Activated CD4-positive, alpha-beta memory T cell treated with anti-CD3 and anti-CD28 coated beads for 36 hours (primary cell): ENCODE results near the gene PC. TPM values are rescaled to one million over a fixed set of nuclear protein-coding genes. Genes with fewer than 3 reads are reported as not detected.
"Not testable (repeated sequence)": the region's sequence is repeated elsewhere in the genome, so short reads cannot be mapped to it uniquely, and the experiment has no call there.

ENCODE experiments used
- CTCF ChIA-PET: fragments of 350-600 bp; sonication (Branson Sonifier 250); formaldehyde crosslinking; loops from one replicate; lab custom pipeline; 2021; ENCODE audit warnings: antibody characterized with exemption, inconsistent platforms; lab: Charles Lee
- POLR2A ChIA-PET: fragments of 350-600 bp; sonication (Branson Sonifier 250); formaldehyde crosslinking; loops from one replicate; lab custom pipeline; 2021; ENCODE audit warnings: antibody characterized with exemption; lab: Charles Lee
- DNase-seq: peaks from one replicate; pipeline ENCODE4 v3.0.0-alpha.2; 2020
- H3K27ac Mint-ChIP-seq: one replicate; pipeline ENCODE4 v1.8.0; 2021; ENCODE audit warnings: mixed read lengths
- H3K27me3 Mint-ChIP-seq: one replicate; pipeline ENCODE4 v1.8.0; 2021; ENCODE audit warnings: mixed read lengths
- H3K36me3 Mint-ChIP-seq: one replicate; pipeline ENCODE4 v1.8.0; 2021; ENCODE audit warnings: mixed read lengths
- H3K4me1 Mint-ChIP-seq: one replicate; pipeline ENCODE4 v1.8.0; 2021; ENCODE audit warnings: low read depth, mixed read lengths
- H3K4me3 Mint-ChIP-seq: one replicate; pipeline ENCODE4 v1.8.0; 2021; ENCODE audit warnings: mild to moderate bottlenecking, mixed read lengths
- H3K9me3 Mint-ChIP-seq: one replicate; pipeline ENCODE4 v1.8.0; 2021; ENCODE audit warnings: mixed read lengths
- intact Hi-C: fragments of 100-400 bp; cut with micrococcal nuclease; formaldehyde crosslinking; loops from one replicate; pipeline ENCODE4 v1.15.1; 2023
- total RNA-seq, 2 experiments: library from RNA; stranded (reverse); gene quantifications; one replicate each; pipeline ENCODE4 v1.2.3, GENCODE V29; 2021

Gene PC
- total RNA-seq, 2 experiments from 2014 or later, result 13.1 to 15.3 TPM

GRCh38 chr11:66962801-66963200, 4.6 kb upstream of the PC start:
- no peak for DNase-seq
- Mint-ChIP-seq H3K27me3 (peaks cover 10% of the 10 kb centered on the region), H3K4me3 (no peak overlapping the region), H3K27ac (no peak overlapping the region), H3K36me3 (no peaks in the 10 kb centered on the region), H3K9me3 (no peaks in the 10 kb centered on the region), H3K4me1 (peaks cover 11% of the 10 kb centered on the region)
- POLR2A ChIA-PET, result no interaction called here
- intact Hi-C loops, result no loop called here
- CTCF ChIA-PET, result interaction anchor here (0.6 kb wide), 1 partner anchor 356 kb away, joined by 3 read pairs; no protein-coding TSS in a partner anchor

- Mint-ChIP-seq H3K9me3 (no peaks in the 10 kb centered on the region), H3K4me1 (peaks cover 14% of the 10 kb centered on the region), H3K27me3 (peaks cover 10% of the 10 kb centered on the region), H3K27ac (no peak overlapping the region), H3K4me3 (no peak overlapping the region), H3K36me3 (no peaks in the 10 kb centered on the region)
- CTCF ChIA-PET, result no interaction called here
- intact Hi-C loops, result no loop called here
- POLR2A ChIA-PET, result no interaction called here
- DNase-seq, result no peak
Observed at GRCh38 chr11:66962247-66962646, 4.1 kb upstream of the PC start.

GRCh38 chr11:66961691-66962213, 3.6 kb upstream of the PC start:
- POLR2A ChIA-PET, H3K27ac Mint-ChIP-seq, H3K4me3 Mint-ChIP-seq, H3K27me3 Mint-ChIP-seq, intact Hi-C loops, H3K36me3 Mint-ChIP-seq, CTCF ChIA-PET, H3K9me3 Mint-ChIP-seq, DNase-seq: not testable (repeated sequence)
- H3K4me1 Mint-ChIP-seq, result peaks cover 16% of the 10 kb centered on the region

GRCh38 chr11:66958956-66959274, 732 bp upstream of the PC start:
- DNase-seq, result no peak
- Mint-ChIP-seq H3K27me3 (no peaks in the 10 kb centered on the region), H3K9me3 (no peaks in the 10 kb centered on the region), H3K36me3 (no peaks in the 10 kb centered on the region), H3K27ac (peak overlapping the region; percentile 71), H3K4me1 (peaks cover 18% of the 10 kb centered on the region), H3K4me3 (peak overlapping the region; percentile 69)
- CTCF ChIA-PET, result interaction anchor here (1.2 to 1.4 kb wide), 3 partner anchors 12 to 75 kb away, joined by 4 to 8 read pairs (median 5); no protein-coding TSS in a partner anchor
- intact Hi-C loops, result loop anchor here (1.0 to 10.0 kb wide), 3 partner anchors 116 to 396 kb away; partner anchors contain the start of genes KDM2A, POLD4 and RCE1
- POLR2A ChIA-PET, result interaction anchor here (0.9 to 1.7 kb wide), 4 partner anchors 10 to 160 kb away, joined by 3 to 6 read pairs (median 4); partner anchors contain the start of gene KDM2A

- Mint-ChIP-seq H3K4me3 (peak overlapping the region; percentile 76), H3K9me3 (no peaks in the 10 kb centered on the region), H3K36me3 (no peaks in the 10 kb centered on the region), H3K27me3 (no peaks in the 10 kb centered on the region), H3K27ac (no peak overlapping the region), H3K4me1 (peaks cover 18% of the 10 kb centered on the region)
- CTCF ChIA-PET, result interaction anchor here (1.0 kb wide), 1 partner anchor 63 kb away, joined by 4 read pairs; no protein-coding TSS in a partner anchor
- DNase-seq, result no peak
- POLR2A ChIA-PET, result interaction anchor here (0.8 to 1.7 kb wide), 3 partner anchors 13 to 114 kb away, joined by 3 to 6 read pairs (median 4); no protein-coding TSS in a partner anchor
- intact Hi-C loops, result loop anchor here (1.0 to 10.0 kb wide), 3 partner anchors 115 to 397 kb away; partner anchors contain the start of genes KDM2A, POLD4 and RCE1
Observed at GRCh38 chr11:66957971-66958231, 282 bp downstream of the PC start.

GRCh38 chr11:66956689-66957290, 1.4 kb downstream of the PC start:
- CTCF ChIA-PET, result interaction anchor here (1.2 kb wide), 1 partner anchor 19 kb away, joined by 4 read pairs; no protein-coding TSS in a partner anchor
- intact Hi-C loops, result loop anchor here (10.0 kb wide), 1 partner anchor 398 kb away; the partner anchor contains the start of gene POLD4
- H3K4me1 Mint-ChIP-seq, result peaks cover 18% of the 10 kb centered on the region
- H3K27me3 Mint-ChIP-seq, result no peaks in the 10 kb centered on the region
- no peak overlapping the region for H3K27ac Mint-ChIP-seq
- POLR2A ChIA-PET, result no interaction called here
- H3K4me3 Mint-ChIP-seq, result peak overlapping the region; percentile 56
- no peaks in the 10 kb centered on the region for H3K36me3 Mint-ChIP-seq
- no peaks in the 10 kb centered on the region for H3K9me3 Mint-ChIP-seq
- DNase-seq, result peak; percentile 23

- ChIA-PET CTCF (interaction anchor here (1.3 kb wide), 1 partner anchor 23 kb away, joined by 4 read pairs; no protein-coding TSS in a partner anchor), POLR2A (no interaction called here)
- intact Hi-C loops, result loop anchor here (10.0 kb wide), 1 partner anchor 402 kb away; the partner anchor contains the start of gene POLD4
- H3K9me3 Mint-ChIP-seq, result no peaks in the 10 kb centered on the region
- no peaks in the 10 kb centered on the region for H3K36me3 Mint-ChIP-seq
- DNase-seq, result no peak
- H3K27me3 Mint-ChIP-seq, result no peaks in the 10 kb centered on the region
- H3K4me3 Mint-ChIP-seq, result no peak overlapping the region
- H3K27ac Mint-ChIP-seq, result no peak overlapping the region
- peaks cover 11% of the 10 kb centered on the region for H3K4me1 Mint-ChIP-seq
Observed at GRCh38 chr11:66953081-66953833, 4.9 kb downstream of the PC start.

GRCh38 chr11:66951927-66952337, 6.3 kb downstream of the PC start:
- intact Hi-C loops, result loop anchor here (10.0 kb wide), 1 partner anchor 403 kb away; the partner anchor contains the start of gene POLD4
- POLR2A ChIA-PET, result no interaction called here
- H3K4me1 Mint-ChIP-seq, result peaks cover 7% of the 10 kb centered on the region
- no peak overlapping the region for H3K4me3 Mint-ChIP-seq
- DNase-seq, result no peak
- H3K27ac Mint-ChIP-seq, result no peak overlapping the region
- CTCF ChIA-PET, result no interaction called here
- no peaks in the 10 kb centered on the region for H3K27me3 Mint-ChIP-seq
- no peaks in the 10 kb centered on the region for H3K9me3 Mint-ChIP-seq
- no peaks in the 10 kb centered on the region for H3K36me3 Mint-ChIP-seq

- peaks cover 4% of the 10 kb centered on the region for H3K4me1 Mint-ChIP-seq
- no peak overlapping the region for H3K4me3 Mint-ChIP-seq
- no peak for DNase-seq
- H3K27me3 Mint-ChIP-seq, result no peaks in the 10 kb centered on the region
- ChIA-PET CTCF (no interaction called here), POLR2A (no interaction called here)
- H3K9me3 Mint-ChIP-seq, result no peaks in the 10 kb centered on the region
- intact Hi-C loops, result loop anchor here (10.0 kb wide), 1 partner anchor 404 kb away; the partner anchor contains the start of gene POLD4
- no peak overlapping the region for H3K27ac Mint-ChIP-seq
- no peaks in the 10 kb centered on the region for H3K36me3 Mint-ChIP-seq
Observed at GRCh38 chr11:66951135-66951534, 7.0 kb downstream of the PC start.

GRCh38 chr11:66950112-66950535, 8.1 kb downstream of the PC start:
- Mint-ChIP-seq H3K36me3 (no peaks in the 10 kb centered on the region), H3K4me1 (peaks cover 4% of the 10 kb centered on the region), H3K9me3 (no peaks in the 10 kb centered on the region), H3K27me3 (no peaks in the 10 kb centered on the region), H3K4me3 (no peak overlapping the region), H3K27ac (no peak overlapping the region)
- peak; percentile 74 for DNase-seq
- intact Hi-C loops, result loop anchor here (10.0 kb wide), 1 partner anchor 405 kb away; the partner anchor contains the start of gene POLD4
- CTCF ChIA-PET, result no interaction called here
- POLR2A ChIA-PET, result no interaction called here

- H3K27me3 Mint-ChIP-seq, result no peaks in the 10 kb centered on the region
- CTCF ChIA-PET, result no interaction called here
Observed at GRCh38 chr11:66938582-66939135, 19.5 kb downstream of the PC start.

More at GRCh38 chr11:66938582-66939135, 19.5 kb downstream of the PC start:
- intact Hi-C loops, result no loop called here
- H3K4me1 Mint-ChIP-seq, result no peaks in the 10 kb centered on the region
- H3K9me3 Mint-ChIP-seq, result no peaks in the 10 kb centered on the region
- no peak overlapping the region for H3K4me3 Mint-ChIP-seq
- no peak overlapping the region for H3K27ac Mint-ChIP-seq
- H3K36me3 Mint-ChIP-seq, result no peaks in the 10 kb centered on the region
- POLR2A ChIA-PET, result no interaction called here
- DNase-seq, result no peak
